NCI-H2107 (cell line): Measurements from ENCODE around the gene KIR2DL4.
"Not testable (repeated sequence)": the region's sequence is repeated elsewhere in the genome, so short reads cannot be mapped to it uniquely, and the experiment has no call there.

ENCODE experiments used
- DNase-seq: peaks from one replicate; lab custom pipeline; 2025; lab: John Stamatoyannopoulos, UW

KIR2DL4 gene

DNA sequence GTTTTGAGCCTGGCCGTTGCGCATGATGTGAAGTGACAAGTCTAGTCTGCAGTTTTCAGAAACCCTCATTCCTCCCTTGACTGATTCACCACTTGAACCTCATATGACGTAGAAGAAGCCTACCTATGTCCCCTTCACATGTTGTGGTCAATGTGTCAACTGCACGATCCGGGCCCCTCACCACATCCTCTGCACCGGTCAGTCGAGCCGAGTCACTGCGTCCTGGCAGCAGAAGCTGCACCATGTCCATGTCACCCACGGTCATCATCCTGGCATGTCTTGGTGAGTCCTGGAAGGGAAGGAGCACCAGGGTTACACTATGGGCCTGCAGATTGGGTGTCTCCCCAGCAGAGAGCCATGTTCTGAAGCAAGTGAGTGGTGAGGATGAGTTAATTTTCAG lies at the start of gene KIR2DL4:
TSS of gene KIR2DL4 (plus strand) at position 201 of the 400 bp plus-strand sequence. CDS start at position 243, 42 bp downstream.
- no peak for DNase-seq

DNA sequence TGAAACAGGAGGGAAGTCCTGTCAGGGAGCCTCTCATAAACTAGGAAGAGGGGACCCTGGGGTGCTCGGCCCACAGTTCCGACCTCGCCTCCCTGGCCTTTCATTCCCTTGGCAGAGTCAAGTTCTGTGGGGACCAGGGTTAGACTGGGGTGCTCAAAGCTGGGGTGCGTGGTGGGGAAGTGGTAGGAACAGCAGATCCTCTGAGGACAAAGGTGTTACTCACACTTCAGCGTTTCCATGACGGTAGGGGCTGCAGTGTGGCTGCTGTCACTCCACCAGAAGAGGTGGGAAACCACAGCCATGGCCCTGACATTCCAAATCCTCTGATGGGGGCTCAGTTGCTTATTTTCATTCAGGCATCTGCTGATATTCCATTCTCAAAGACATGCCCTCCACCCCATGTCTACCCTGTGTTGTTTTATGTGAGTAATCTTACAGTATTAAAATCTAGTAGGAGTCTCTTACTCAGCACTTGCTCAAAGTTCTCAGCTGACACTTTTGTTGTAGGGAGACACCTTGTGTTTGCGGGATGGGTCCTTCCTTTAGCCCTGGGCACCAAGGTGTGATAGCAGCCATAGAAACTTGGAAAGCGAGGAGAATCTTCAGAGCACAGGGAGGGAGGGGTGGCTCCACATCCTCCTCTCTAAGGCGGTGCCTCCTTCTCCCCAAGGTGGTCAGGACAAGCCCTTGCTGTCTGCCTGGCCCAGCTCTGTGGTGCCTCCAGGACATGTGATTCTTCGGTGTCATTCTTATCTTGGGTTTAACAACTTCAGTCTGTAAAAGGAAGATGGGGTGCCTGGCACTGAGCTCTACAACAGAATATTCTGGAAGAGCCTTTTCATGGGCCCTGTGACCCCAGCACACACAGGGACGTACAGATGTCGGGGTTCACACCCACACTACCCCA lies 47.0 kb upstream of the KIR2DL4 start:
- DNase-seq = not testable (repeated sequence)

DNA sequence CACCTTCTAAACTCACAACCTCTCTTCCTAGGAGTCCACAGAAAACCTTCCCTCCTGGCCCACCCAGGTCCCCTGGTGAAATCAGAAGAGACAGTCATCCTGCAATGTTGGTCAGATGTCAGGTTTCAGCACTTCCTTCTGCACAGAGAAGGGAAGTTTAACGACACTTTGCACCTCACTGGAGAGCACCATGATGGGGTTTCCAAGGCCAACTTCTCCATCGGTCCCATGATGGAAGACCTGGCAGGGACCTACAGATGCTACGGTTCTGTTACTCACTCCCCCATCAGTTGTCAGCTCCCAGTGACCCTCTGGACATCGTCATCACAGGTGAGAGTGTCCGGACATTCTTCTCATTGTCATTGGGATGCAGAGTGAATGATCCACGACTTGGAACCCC lies 44.8 kb upstream of the KIR2DL4 start:
- DNase-seq = not testable (repeated sequence)

DNA sequence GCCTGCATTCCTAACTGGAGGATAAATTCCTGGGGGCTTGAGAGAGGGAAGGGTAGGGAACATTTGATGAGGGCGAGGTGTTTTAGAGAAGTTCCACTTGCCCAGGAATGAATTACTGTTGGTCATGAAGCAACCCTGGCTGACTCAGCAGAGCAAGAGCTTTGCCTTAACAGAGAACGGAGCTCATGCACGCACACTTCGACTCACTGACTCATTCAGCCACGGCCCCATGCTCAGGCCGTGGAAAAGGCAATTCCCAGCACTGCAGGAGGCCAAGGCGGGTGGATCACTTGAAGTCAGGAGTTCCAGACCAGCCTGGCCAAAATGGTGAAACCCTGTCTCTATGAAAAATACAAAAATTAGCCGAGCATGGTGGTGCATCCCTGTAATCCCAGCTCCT lies 39.2 kb upstream of the KIR2DL4 start:
- not testable (repeated sequence) for DNase-seq

GRCh38 chr19:54766464-54766863 lies 36.9 kb upstream of the KIR2DL4 start:
- not testable (repeated sequence) for DNase-seq

GRCh38 chr19:54769646-54770045 lies 33.8 kb upstream of the KIR2DL4 start, which contains the start of gene KIR2DL1:
Gene KIR2DL1, plus strand, starts transcription at chr19:54769793. Its CDS starts 58 bp downstream, at chr19:54769851.
- not testable (repeated sequence) for DNase-seq

- not testable (repeated sequence) for DNase-seq
Measured at GRCh38 chr19:54770511-54770910, 32.9 kb upstream of the KIR2DL4 start.

GRCh38 chr19:54771018-54771960 lies 32.1 kb upstream of the KIR2DL4 start:
- DNase-seq = not testable (repeated sequence)

GRCh38 chr19:54772666-54773065 lies 30.7 kb upstream of the KIR2DL4 start:
- not testable (repeated sequence) for DNase-seq

- not testable (repeated sequence) for DNase-seq
Measured at GRCh38 chr19:54775095-54775815, 28.2 kb upstream of the KIR2DL4 start.

- not testable (repeated sequence) for DNase-seq
Measured at GRCh38 chr19:54775830-54776229, 27.6 kb upstream of the KIR2DL4 start.

DNA sequence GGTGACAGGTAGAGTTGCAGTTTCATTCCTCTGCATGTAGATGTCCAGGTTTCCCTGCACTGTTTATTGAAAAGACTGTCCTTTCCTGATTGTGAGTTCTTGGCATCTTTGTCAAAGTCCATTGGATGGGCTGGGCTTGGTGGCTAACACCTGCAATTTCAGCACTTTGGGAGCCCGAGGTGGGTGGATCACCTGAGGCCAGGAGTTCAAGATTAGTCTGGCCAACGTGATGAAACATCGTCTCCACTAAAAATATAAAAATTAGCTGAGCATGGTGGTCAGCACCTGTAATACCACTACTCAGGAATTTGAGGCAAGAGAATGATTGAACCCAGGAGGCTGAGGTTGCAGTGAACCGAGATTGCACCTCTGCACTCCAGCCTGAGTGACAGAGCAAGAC lies 25.6 kb upstream of the KIR2DL4 start:
- not testable (repeated sequence) for DNase-seq

DNA sequence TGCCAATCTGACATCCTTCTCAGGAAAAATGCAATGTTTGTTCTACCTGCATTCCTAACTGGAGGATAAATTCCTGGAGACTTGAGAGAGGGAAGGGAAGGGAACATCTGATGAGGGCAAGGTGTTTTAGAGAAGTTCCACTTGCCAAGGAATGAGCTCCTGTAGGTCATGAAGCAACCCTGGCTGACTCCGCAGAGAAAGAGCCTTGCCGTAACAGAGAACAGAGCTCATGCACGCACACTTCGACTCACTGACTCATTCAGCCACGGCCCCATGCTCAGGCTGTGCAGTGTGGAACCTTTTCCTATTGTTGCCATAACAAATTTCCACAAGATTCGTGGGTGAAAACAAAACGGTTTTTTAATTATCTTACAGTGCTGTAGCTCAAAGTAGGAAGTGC lies 24.5 kb upstream of the KIR2DL4 start:
- not testable (repeated sequence) for DNase-seq

DNA sequence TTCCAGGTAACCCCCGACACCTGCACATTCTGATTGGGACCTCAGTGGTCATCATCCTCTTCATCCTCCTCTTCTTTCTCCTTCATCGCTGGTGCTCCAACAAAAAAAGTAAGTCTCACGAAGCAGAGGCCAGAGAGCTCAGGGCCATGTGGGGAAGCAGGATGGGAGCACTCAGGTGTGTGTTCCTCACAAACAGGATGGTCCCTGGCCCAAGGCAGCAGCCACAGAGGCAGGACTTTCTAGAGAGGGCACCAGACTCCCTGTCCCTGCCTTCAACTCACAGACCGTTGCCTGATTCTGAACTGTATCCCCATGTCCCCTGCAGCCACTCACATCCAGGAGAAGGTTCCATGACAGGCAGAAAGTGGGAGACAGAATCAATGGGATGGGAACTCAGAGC lies 20.5 kb upstream of the KIR2DL4 start:
- not testable (repeated sequence) for DNase-seq

DNA sequence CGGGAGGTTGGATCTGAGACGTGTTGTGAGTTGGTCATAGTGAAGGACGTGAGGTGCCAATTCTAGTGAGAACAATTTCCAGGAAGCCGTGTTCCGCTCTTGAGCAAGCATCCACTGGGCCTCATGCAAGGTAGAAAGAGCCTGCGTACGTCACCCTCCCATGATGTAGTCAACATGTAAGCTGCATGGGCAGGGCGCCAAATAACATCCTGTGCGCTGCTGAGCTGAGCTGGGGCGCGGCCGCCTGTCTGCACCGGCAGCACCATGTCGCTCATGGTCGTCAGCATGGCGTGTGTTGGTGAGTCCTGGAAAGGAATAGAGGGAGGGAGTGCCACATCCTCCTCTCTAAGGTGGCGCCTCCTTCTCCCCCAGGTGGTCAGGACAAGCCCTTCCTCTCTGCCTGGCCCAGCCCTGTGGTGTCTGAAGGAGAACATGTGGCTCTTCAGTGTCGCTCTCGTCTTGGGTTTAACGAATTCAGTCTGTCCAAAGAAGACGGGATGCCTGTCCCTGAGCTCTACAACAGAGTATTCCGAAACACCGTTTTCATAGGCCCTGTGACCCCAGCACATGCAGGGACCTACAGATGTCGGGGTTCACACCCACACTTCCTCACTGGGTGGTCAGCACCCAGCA lies 17.2 kb upstream of the KIR2DL4 start:
- DNase-seq = not testable (repeated sequence)

GRCh38 chr19:54788154-54788553 lies 15.3 kb upstream of the KIR2DL4 start:
- DNase-seq = not testable (repeated sequence)

DNA sequence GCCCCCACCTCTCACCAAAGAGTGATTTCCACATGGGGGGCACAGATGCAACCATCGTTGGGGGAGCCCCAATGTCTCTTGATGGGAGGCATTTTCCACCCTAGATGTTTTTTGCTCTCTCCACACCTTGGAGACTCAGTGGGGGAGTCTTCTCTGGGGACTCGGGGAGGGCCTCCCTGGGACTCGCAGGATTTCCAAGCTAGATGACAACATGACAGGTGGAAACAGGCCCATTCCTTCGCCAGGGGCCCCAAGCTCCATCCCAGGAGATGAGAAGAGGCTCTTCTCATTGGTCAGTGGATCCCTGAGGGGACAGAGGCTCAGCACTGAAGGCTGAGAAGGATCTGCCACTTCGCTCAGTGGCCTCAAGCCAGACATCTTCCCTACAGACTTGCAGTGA lies 12.7 kb upstream of the KIR2DL4 start:
- DNase-seq = no peak

DNA sequence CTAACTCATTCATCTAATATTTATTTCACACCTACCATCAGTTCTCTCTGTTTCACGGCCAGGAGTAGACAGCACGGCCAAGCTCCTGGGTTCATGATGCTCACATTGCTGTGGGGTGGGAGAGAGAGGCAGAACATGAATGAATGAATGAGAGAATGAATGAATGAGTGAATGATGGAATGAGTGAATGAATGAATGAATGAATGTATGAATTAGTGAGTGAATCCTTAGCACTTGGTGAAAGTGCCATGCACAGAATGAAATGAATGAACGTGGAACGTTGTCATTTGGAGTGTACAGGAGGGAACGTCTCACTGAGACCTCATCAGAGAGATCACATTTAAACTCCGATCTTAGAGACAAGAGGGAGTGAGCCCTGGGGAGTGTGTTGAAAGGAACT lies 11.9 kb upstream of the KIR2DL4 start:
- no peak for DNase-seq

DNA sequence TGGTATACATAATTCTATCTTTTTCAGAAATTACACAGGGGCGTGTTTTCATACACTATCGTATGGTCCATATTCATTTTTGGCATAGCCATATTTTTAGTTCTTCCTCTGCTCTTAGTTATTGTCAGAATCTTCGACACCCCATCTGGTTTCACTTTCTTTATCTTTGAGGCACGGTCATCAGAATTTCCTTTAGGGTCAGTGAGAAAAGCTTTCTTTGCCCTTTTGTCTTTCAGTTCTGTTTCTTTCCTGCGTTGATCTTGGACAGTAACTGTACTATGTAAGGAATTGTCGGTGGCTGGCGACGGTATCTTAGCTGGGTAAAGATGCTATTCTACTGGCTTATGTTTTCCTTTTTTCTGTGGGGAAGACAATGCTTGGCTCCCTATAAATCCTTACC lies 10.6 kb upstream of the KIR2DL4 start:
- DNase-seq = no peak

- DNase-seq = no peak
Measured at GRCh38 chr19:54795758-54796157, 7.7 kb upstream of the KIR2DL4 start.

- no peak for DNase-seq
Measured at GRCh38 chr19:54804101-54804500, 691 bp downstream of the KIR2DL4 start.
